ENCODE results near the gene ADAP2.
"Not testable (repeated sequence)": the region's sequence is repeated elsewhere in the genome, so short reads cannot be mapped to it uniquely, and the experiment has no call there.

The ADAP2 gene

DNA sequence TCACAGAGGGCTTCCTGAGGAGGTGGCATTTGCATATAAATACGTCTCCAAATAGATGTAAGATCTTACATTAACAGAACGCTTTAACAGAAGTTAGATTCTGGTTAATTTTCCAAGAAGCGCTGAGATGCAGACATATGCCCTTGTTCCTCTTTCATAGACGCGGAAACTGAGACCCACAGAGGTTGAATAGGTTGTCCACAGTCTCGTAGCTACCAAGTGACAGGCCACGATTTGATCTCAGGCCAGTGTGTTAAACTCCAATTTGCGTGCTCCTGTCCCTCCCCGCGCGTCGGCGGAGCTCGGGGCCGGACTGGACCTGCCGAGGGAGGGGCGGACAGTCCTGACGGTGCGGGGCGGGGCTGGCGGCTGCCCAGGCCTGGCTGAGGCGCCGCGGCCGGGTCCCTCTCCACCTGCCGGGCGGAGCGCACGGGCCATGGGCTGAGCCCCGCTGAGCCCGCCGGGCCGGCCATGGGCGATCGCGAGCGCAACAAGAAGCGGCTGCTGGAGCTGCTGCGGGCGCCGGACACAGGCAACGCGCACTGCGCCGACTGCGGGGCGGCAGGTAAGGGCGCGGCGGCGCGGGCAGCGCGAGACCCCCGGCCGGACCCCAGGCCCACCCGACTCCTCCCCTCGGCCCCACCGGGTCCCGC, at the start of gene ADAP2:
Gene ADAP2, plus strand, starts transcription at position 402 of the 653 bp plus-strand sequence. Its CDS starts 70 bp downstream, at position 472.
- peak; percentile 62 for DNase-seq

DNA sequence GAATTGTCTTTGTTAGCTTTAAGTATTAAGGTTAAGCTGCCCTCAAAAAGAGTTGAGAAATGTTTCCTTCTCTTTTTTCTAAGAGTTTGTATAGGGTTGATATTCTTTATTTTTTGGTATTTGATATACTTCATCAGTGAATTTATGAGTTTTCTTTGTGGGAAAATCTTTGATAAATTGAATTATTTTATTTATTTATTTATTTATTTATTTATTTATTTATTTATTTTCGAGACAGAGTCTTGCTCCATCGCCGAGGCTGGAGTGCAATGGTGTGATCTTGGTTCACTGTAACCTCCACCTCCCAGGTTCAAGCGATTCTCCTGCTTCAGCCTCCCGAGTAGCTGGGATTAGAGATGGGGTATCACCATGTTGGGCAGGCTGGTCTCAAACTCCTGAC, 35.6 kb upstream of the ADAP2 start:
- DNase-seq: no peak

DNA sequence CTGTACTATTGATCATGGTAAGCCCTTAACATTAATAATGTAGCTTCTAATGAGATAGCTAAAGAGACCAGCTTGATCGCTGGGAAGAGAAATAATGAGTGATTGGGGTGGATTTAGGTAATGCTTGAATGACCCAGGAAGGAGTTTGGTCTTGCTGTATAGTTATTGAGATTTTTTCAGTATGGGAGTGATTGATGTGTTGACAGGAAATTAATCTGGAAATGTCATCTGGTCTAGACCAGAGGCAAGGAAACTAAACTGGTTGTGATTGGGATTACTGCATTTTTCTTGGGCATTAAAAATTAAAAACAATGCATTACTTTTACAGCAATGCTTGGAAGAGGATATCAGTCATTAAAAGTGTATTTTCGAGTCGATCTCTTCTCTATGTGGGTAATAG, 27.5 kb upstream of the ADAP2 start:
- DNase-seq: no peak

- no peak for DNase-seq
Measured at GRCh38 chr17:30897311-30897710, 24.4 kb upstream of the ADAP2 start.

DNA sequence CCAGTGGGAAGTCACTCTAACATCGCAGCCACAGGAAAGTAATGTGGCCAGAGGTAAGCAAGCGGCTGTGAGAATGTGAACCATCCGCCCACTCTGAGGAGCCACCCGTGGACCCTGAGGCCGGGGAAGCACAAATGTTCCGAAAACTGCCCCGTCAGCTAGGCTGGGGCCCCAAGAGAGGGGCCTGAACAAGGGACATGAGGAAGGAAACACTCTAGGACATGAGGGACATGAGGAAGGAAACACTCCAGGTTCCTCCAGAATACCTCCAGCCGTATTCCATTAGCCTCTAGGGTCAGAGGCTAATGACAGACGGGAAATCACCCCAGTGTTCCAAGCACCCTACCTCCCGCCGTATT, 16.0 kb upstream of the ADAP2 start:
- no peak for DNase-seq

GRCh38 chr17:30906101-30906911, 15.4 kb upstream of the ADAP2 start, which contains the start of gene TEFM:
Gene TEFM, minus strand, starts transcription at chr17:30906238. Its CDS starts 40 bp downstream, at chr17:30906198.
- DNase-seq: peak; percentile 89

DNA sequence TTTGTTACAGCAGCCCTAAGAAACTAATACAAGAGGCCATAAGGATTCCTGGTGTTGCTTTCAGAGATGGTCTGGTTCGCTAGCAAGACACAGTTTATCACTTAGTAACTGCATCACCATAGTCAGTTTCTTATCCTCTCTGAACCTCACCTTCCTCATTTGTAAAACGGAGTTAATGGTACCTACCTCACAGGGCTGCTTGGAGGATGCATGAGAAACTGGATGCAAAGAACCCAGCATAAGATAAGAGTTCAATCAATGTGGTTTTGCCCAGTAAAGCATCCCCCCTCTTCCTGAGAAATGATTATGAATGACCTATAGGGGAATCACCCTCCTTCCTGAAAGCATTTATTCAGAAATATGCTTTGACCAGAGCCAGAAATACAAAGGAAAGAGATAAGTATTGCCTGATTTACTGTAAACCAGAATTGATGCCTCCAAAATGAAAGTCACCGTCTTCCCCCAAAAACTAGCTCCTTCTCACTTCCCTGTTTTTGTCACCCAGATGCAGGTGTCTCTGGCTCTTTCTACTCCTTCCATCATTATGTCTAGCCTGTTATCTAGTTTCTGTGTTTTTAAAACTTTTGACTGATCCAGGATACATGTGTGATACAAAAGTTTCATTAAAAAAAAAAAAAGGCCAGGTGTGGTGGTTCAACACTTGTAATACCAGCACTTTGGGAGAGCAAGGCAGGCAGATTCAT, 12.9 kb upstream of the ADAP2 start:
- DNase-seq: no peak

- DNase-seq: not testable (repeated sequence)
Measured at GRCh38 chr17:30910151-30910550, 11.6 kb upstream of the ADAP2 start.

GRCh38 chr17:30913955-30914354, 7.8 kb upstream of the ADAP2 start:
- no peak for DNase-seq

DNA sequence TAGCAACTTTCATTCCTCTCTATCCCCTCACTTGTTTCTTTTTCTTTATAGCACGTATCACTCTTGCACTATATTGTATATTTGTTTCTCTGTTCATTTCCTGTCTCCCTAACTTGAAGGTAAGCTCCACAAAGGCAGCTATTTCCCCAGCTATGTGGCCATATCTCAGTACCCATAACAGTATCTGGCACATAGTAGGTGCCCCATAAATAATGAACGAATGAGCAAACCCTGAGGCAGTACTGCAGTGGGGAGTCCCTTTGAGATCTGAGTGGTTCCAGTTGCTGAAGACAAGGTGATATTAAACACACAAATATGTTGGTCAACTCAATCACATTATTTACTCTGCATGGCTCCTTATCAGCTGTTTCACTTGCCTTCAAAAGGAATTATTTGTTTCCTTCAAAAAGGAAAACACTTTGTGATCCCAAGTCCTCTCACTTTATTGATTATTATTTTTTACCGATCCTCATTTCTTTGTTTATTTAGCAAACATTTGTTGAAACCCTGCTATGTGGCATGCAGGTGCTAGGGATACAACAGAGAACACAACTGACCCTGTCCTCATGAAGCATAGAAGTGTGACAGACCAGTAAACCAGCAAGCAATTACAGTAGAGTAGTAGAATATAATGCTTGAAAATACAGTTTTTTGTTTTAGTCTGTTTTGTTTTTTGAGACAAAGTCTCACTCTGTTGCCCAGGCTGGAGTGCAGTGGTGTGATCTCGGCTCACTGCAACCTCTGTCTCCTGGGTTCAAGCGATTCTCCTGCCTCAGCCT, 5.7 kb upstream of the ADAP2 start:
- DNase-seq: peak; percentile 46

- DNase-seq: no peak
Measured at GRCh38 chr17:30917050-30917449, 4.7 kb upstream of the ADAP2 start.

DNA sequence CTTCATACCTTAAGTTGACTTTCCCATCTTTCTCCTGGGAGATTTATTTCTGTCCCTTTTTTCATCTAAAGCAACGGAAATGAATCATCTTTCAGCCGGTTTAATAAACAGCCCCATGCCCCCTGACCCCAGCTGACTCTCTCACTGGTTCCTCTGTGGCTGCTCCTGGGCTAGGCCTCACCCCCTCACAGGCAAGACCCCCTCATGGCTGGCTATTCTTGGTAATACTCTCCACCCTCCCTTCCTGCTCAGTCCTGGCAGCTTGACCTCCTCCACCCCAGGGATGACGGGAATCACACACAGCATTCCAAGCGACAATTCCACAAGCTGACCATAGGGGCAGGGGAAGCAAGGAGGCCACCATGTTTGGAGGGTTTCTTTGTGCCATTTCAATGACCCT, 1.5 kb upstream of the ADAP2 start:
- DNase-seq: no peak

DNA sequence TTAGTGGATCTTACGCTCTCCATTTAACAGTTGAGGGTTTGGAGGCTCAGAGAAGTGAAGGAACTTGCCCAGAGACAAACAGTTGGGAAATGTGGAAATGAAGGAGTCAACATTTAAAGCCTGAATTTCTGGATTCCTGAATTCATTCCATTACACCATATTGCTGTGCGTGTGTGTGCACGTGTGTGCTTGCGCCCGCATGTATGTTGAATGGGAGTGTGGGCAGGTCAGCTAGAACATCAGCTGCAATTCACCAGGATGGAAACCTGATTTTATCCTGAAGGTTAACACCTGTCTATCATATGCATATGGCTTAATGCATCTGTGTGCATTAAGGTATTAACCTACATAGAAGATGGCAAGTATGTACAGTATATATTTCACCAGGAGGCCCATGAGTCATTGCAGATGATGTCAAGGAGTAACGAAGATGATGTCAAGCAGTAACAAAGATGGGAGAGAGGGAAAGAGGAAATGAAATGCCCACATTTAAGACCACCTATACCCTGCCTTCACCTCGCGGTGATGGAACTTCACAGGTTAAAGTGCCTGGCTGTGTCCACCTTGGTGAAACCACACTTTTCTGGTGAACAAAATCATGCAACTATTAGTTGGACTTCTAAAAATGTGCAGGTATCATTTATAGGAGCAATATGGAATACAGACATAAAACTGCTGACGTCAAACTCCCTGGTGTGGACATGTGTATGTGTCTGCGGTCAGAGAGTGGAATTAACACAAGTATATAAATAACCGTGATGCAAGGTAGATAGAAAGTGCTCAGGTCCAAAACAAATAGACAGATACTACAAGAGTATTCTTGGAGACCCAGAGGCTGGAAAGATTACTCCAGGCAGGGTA, 832 bp upstream of the ADAP2 start:
- DNase-seq: no peak

- peak; percentile 12 for DNase-seq
Measured at GRCh38 chr17:30922235-30923030, 688 bp downstream of the ADAP2 start.

DNA sequence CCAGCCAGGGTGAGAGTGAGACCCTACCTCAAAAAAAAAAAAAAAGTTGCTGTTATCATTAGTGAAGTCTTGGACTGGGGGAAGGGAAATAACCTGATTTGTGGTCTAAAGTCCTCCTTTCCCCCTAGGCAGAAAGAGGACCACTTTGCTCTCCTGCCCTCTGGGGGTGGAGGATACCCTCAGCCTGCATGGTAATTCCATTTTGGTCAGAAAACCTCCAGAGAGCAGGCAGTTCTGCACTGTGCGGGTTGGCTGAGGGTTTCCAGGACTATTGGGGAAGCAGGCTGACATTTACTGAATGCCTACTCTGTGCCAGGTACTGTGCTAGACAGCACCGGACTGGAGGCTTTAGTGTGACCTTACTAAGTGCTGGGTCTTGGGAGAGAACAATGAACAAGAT, 2.6 kb downstream of the ADAP2 start:
- no peak for DNase-seq

DNA sequence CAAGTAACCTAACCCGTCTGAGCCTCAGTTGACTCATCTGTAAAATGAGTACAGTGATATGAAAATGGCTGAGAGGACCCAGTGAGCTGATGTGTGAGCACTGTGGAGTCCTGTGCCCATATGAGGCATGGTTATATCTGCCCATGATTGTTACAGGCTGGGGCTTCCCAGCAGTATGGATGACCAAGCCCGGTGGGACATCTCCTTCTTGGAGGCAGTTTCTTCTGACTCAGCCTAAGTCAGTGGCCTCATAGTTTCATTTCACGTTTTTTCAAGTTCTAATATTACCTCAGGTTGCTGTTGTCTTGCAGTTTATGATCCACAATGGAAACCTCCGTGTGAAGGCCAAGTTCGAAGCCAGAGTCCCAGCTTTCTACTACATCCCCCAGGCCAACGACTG, 4.8 kb downstream of the ADAP2 start:
- DNase-seq: no peak

- no peak for DNase-seq
Measured at GRCh38 chr17:30927756-30928155, 6.0 kb downstream of the ADAP2 start.

- no peak for DNase-seq
Measured at GRCh38 chr17:30928584-30928983, 6.8 kb downstream of the ADAP2 start.

DNA sequence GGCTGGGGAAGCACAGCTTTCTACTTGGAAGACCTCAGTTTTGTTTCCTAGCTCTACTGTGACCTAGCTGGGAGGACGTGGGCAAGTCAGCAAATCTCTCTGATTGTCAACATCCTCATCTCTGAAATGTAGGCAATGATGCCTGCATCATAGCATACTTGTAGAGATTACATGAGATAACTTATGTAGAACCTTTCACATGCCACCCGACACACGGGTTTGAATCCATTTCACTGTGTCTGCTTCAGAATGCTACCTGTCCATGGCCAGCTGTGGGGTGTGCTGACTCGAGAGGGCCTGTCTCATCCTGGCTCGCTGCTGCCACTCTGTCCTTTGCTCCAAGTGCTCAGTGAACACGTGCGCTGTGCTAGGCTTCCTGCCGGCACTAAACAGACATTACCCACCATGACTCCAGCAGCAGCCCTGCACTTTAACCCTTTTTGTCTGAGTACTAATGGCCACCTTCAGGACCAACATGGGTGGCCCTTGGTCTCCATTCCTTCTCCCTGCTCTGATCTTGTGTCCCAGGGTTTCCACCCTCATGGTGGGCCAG, 7.4 kb downstream of the ADAP2 start:
- peak; percentile 19 for DNase-seq

DNA sequence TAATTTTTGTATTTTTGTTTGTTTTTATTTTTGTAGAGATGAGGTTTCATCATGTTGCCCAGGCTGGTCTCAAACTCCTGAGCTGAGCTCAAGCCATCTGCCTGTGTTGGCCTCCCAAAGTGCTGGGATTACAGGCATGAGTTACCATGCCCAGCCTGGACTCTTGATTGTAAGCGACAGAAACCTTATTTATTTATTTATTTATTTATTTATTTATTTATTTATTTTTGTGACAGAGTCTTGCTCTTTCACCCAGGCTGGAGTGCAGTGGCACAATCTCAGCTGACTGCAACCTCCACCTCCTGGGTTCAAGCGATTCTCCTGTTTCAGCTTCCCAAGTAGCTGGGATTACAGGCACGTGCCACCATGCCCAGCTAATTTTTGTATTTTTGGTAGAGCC, 8.1 kb downstream of the ADAP2 start:
- DNase-seq: not testable (repeated sequence)

DNA sequence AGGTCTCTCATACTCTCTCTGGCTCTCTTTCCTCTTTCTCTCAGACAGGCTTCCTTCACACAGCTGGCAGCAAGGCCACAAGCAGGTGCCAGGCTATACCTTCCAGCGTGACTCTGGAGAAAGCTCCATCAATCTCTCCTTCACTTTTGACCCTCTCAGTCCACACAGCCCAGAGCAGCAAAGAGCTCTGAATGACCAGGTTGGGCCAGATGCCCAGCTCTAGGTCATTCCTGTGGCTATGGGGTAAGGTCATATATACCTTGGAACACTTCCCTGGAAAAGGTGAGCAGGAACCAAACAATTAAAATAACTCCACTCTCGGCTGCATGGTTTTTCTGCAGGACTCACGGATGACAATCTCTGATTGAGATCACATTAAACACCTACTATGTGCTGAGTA, 8.8 kb downstream of the ADAP2 start:
- no peak for DNase-seq
